ENCODE results near the gene TENM4.
"Not testable (repeated sequence)": the region's sequence is repeated elsewhere in the genome, so short reads cannot be mapped to it uniquely, and the experiment has no call there.

Gene TENM4

DNA sequence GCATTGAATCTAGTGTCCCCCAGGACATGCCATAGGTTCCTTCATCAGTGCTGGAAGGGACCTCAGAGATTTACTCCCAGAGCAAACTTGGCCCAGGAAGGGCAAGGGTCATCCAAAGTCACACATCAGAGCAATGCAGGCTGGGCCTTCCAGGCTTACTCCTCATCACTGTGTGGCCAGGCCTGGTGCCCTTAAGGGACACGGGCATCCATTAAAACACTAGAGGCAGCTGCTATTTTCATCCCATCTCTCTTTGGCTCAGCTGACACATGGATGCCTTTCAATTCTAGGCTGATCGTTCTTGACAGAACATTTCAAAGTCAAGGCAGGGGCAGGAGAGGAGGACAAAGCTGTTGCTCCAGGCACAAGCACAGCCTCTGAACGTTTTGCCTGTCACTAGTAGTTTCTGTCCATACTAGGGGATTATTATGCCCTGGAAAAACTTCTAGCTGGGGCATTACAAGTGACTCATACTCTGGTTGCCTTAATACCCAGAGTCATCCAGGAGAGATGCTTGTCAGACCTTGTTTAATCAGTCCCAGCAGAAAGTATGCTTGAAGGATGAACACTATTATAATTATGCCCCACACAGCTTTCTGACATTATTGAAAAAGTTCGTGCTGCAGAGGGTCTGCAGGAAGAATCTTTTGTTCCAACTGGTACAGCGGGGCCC, 240.3 kb downstream of the TENM4 start:
- no peak for DNase-seq

DNA sequence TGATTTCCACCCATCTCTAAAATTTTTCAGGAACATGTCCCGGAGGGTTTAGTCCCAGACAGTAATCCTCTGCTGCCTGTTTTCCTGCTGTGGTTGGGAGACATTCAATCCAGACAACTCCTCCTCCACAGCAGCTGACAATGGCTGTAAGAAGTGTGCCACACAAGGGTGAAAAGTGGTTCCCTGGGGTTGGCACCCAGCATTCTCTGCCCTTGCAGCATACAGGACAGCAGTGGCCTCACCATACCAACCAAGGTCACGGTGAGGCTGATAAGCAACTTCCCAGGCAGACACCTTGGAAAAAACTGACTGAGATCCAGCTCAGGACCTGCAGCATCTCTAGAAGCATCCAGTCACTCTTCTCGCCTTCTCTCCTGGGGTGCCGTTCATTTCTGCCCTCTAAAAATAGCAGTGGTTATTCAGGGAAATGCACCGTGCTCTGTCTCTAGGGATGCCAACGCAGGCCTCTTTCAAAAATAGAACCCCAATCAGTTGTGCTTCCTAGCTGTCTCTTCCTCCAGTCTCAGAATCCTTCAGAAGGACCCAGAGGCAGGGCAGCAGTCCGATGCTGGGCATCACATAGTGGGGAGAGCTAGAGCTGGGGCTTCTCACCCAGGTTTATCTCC, 241.0 kb downstream of the TENM4 start:
- no peak for DNase-seq

DNA sequence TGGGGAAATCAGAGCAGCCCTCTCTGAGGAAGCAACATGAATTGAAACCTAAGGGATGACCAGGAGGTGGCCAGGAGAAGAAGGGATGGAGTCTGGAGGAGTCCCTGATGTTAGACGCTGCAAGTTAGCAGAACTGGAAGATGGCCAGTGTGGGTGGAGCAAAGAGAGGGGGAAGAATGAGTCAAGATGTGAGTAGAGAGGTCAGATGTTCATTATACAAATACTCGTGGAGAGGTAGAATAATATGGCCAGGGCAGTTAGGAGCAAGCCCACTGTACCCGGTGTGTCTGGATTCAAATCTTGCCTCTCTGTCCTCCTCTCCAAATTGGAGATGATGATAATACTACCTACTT, 242.0 kb downstream of the TENM4 start:
- no peak for DNase-seq

DNA sequence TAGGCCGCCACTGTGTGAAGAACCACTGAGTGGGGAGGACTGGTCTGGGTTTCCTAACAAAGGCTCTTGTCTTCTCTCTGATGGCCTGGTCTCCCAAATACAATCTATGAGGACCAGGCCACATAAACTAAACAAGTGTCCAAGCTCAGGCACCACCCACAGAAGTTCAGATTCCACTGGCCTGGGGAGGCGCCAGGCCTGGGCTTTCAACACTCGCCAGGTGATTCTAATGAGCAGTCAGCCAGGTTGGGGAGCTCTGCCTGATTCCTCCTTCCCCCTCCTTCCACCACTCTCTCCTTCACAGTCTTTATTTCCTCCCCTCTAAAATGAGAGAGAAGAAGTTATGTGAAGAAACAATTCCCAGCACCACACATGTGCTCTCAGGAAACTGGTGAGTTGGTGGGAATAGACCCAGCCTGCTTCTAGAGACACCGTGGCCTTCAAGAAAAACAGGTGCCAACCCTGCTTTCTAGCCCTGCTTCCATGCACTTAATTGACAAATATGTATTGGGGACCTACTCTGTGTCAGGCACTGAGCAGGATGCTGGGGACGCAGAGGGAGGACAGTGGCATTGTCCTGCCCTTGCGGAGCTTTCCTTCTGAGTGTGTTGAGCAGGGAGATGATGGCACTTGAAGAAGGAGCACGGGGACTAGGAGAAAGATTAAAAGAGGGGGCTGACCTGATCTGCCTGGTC, 242.5 kb downstream of the TENM4 start:
- DNase-seq, result no peak

DNA sequence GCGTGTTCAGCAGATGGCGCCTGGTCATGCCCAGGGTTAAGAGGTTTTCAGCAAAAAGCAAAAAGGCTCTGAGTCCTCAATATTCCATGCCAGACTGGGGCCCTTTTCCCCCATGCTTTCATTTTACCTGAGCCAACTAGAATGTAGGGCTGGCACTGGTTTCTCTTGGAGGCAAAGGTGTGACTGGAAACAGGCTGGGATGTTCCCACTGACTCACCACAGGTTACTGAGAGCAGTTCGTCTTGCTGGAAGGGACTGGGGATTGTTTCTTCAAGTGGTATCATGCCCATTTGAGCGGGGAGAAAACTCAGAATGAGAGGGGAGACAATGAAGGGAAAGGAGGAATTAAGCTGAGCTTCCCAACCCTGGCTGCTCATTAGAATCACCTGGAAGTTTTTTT, 243.9 kb downstream of the TENM4 start:
- no peak for DNase-seq

DNA sequence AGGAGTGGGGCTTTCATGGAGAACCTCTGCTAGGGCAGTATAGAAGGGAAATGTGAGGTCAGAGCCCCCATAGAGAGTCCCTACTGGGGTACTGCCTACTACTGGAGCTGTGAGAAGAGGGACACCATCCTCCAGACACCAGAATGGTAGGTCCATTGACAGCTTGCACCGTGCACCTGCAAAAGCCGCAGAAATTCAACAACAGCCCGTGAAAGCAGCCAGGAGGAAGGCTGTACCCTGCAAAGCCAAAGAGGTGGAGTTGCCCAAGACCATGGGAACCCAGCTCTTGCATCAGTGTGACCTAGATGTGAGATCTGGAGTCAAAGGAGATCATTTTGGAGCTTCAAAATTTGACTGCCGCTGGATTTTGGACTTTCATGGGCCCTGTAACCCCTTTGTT, 245.6 kb downstream of the TENM4 start:
- no peak for DNase-seq

DNA sequence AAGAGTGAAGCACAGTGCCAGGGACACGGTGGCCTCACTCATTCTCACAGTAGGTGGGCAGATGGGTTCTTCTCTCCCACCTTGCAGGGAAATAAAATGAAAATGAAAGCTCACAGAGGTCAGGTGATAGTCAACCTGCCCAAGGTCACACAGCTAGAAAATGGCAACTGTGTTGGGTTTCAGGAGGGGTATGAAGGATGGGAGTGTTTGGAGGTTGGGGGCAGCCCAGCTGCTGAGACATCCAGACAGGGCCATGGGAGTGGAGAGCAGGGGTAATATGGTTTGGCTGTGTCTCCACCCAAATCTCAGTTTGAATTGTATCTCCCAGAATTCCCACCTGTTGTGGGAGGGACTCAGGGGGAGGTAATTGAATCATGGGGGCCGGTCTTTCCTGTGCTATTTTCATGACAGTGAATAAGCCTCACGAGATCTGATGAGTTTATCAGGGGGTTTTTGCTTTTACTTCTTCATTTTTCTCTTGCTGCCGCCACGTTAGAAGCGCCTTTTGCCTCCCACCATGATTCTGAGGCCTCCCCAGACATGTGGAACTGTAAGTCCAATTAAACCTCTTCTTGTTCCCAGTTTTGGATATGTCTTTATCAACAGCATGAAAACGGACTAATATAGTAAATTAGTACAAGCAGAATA, 247.0 kb downstream of the TENM4 start:
- no peak for DNase-seq

DNA sequence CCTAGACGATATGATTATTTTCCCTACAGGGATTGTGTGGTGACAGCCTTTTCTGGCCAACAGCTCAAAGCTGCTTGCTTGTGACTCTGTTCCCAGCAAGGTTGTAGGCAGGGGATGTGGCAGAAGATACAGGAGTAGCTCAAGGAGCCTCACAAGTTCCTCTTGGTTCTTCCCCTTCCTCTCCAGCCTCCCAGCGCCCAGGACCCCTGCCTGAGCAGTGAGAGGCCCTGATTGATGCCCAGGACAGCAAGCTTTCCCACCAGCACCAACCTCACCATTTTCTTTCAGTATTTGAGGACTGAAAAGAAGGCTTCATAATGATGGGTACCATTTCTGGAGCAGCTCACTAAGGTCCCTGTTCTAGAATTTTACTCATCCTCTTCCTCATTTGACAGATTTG, 248.0 kb downstream of the TENM4 start:
- no peak for DNase-seq

DNA sequence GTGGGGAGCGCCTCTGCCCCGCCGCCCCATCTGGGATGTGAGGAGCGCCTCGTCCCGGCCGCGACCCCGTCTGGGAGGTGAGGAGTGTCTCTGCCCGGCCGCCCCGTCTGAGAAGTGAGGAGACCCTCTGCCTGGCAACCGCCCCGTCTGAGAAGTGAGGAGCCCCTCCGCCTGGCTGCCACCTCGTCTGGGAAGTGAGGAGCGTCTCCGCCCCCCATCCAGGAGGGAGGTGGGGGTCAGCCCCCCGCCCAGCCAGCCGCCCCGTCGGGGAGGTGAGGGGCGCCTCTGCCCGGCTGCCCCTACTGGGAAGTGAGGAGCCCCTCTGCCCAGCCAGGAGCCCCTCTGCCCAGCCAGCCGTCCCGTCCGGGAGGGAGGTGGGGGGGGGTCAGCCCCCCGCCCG, 249.1 kb downstream of the TENM4 start:
- not testable (repeated sequence) for DNase-seq

DNA sequence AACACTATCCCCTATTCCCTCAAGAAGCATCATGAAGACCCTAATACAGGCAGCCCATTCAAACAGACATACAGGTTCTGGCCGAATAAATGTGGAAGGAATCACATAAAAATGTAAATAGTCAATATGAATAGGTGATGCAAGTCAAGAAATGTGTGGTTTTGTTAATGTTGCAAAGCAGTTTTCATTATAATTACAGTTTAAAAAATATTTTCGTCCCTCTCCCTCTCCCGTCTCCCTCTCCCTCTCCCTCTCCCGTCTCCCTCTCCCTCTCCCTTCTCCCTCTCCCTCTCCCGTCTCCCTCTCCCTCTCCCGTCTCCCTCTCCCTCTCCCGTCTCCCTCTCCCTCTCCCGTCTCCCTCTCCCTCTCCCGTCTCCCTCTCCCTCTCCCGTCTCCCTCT, 250.3 kb downstream of the TENM4 start:
- DNase-seq, result not testable (repeated sequence)

DNA sequence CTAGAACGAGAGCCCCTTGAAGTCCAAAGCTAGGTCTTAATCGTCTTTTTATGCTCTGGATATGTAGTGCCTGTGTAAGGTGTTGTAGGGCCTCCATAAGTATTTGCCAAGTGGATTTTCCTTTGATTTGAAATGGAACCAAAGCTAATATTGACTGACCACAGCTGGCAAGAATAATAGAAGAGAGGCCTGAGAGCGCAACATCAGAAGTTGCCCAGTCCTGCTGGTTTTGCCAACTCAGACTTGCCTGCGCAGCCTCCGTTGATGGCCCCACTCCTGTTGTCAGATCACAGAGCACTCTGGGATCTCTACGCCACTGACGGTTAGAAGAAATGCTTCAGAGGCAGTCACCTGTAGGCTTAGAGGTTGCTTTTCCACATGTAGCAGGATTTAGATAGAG, 251.2 kb downstream of the TENM4 start:
- DNase-seq, result no peak

DNA sequence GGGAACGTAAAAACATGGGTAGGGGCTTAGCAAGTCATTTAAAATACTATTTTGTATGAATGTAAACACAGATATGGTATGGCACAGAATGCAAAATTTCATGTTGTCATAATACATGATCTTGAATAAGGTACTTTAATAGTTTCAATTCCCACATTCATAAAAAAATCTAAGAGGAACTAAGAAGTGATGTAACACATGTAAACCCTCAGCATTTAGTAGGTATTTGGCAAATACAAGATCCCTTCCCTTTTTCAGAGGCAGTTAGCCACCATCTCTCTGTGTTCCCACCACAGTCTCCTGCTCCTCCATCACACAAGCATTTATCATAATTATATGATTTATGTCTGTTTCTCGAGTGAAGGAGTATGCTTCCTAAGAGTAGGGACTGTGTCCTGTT, 251.8 kb downstream of the TENM4 start:
- DNase-seq, result no peak

DNA sequence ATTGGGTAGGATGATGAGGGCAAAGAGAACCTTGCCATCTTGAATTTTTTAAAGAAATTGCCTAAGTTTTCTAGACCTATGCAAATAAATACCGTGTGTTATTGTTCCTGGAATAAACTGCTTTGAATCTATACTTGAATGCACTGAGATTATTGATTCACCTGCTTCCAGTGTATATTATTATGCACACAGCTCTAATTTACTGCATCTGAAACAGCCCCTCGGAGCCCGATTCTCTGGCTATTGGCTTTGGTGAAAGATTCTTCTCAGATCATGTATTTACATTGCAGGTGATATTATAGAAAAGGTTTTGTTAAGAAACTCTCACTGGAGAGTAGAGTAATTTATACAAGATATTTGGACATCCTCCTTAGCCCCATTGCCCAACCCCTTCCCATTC, 254.2 kb downstream of the TENM4 start:
- no peak for DNase-seq

DNA sequence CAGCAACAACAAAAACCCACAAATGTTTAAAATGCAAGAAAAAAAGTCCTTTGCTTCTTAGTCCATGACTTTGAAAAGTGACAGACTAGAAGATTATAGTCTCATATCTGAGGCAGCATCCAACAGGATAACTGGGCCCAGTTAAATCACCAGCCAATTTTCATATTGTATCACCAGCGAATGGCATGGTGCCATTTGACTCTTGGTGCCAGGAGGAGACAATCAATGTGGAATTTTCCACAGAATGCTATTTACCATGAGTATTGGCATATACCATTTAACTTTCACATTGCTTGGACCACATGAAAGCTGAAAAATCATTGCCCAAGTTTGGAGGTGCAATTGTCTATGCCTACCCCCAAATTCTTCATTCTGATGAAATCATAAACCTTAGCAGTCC, 255.5 kb downstream of the TENM4 start:
- DNase-seq, result no peak

DNA sequence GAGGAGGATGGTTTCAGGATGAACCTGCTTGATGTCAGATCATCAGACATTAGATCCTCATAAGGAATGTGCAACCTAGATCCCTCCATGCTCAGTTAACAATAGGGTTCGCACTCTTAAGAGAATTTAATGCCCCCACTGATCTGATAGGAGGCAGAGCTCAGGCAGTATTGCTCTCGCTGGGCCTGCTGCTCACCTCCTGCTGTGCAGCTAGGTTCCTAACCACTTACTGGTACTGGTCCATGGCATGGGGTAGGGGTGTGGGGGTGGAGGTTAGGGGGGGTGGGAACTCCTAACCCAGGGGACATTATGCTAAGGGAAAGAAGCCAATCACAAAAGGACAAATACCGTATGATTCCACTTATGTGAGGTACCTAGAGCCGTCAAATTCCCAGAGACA, 256.5 kb downstream of the TENM4 start:
- no peak for DNase-seq

DNA sequence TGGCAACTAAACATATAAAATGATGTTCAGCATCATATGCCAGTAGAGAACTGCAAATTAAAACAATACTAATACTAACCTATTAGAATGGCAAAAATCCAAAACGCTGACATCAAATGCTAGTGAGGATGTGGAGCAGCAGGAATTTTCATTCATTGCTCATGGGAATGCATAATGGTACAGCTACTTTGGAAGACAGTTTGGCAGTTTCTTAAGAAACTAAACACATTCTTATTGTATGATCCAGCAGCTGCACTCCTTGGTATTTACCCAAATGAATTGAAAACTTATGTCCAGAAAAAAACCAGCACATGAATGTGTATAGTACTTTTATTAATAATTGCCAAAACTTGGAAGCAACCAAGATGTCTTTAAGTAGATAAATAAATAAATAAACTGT, 258.0 kb downstream of the TENM4 start:
- no peak for DNase-seq

DNA sequence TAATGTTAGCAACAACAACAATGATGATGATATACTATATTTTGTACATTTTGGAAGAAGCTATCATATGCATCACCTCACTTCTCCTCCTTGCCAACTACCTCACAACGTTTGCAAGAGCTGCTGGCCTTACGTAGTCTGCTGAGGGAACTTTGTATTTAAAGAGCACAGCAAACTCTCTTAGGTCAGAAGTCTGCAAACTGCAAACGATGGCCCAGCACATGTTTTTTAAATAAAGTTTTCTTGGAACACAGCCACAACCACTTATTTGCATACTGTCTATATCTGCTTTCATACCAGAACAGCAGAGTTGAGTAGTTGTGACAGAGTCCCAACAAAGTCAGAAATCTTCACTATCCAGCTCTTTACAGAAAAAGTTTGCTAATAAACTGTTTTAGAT, 261.7 kb downstream of the TENM4 start:
- DNase-seq, result no peak

DNA sequence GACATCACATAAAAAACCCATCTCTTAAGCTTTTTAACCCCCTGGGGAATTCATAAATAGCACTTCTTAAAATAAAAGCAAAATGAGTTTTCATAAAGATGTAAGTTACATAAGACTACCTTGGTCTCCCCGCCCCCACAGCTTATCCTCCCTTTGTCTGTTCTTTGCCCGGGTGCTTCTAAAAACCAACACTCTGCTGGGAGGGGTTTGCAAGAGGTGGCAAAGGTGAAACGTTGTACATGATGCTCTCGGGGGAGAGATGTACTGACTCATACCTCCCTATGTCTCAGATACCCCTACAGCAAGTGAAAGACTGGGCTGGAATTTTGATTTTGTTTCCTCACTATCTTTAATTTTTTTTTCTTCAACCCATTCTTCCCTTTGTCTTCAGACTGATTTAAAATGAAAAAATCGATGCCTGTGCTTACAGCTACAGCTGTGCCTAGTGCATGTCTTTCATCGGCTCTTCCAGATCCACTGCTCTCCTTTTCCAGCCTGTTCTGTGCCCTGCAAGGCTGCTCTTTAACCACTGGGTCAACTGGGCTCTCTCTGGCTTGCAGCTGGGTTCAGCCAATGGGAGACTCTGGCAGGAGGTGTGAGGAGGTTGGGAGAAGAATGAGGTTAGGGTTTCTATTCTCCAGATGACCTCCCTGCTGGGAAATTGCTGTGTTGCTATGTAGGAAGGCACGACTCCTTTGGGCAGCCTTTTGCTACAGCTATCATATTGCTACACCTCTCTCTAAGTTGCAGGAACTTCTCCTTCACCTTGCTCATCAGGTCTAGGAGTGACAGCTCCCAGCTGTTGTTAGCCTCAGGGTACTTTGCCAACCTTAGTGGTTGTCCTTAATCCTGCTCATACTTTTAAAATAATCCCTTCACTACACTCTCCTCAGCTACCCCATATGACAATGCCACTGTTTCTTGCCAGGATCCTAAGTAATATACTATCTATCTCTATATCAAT, 266.5 kb downstream of the TENM4 start:
- no peak for DNase-seq

DNA sequence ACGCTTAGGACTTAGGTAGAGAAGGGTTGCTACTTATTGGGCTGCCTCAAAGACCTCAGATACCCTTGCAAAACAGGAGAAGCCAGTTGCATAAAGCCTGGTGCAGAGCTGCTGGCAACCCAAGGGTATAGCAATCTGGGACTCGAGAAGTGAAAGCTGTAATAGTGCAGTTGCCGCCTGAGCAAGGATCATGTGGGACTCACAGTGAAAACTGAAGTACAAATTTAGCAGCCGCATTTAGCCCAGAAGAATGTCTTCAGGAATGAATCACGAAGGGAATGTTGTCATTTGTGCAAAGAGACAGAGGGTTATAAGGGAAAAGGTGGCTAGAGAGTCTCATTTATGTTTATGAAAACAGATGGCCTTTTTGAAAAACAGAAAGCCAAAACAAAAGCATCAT, 267.2 kb downstream of the TENM4 start:
- no peak for DNase-seq

DNA sequence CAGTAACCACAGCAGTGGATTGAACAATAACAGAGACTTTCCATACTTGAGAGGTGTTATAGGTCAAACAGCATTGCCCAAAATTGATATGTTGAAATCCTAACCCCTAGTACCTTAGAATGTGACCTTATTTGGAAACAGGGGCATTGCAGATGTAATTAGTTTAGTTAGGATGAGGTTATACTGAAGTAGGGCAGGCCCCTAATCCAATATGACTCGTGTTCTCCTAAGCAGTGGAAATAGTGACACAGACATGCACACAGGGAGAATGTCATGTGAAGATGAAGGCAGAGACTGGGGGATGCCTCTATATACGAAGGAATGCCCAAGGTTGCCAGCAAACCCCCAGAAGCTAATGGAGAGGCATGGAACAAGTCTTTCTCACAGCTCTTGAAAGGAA, 270.5 kb downstream of the TENM4 start:
- no peak for DNase-seq

DNA sequence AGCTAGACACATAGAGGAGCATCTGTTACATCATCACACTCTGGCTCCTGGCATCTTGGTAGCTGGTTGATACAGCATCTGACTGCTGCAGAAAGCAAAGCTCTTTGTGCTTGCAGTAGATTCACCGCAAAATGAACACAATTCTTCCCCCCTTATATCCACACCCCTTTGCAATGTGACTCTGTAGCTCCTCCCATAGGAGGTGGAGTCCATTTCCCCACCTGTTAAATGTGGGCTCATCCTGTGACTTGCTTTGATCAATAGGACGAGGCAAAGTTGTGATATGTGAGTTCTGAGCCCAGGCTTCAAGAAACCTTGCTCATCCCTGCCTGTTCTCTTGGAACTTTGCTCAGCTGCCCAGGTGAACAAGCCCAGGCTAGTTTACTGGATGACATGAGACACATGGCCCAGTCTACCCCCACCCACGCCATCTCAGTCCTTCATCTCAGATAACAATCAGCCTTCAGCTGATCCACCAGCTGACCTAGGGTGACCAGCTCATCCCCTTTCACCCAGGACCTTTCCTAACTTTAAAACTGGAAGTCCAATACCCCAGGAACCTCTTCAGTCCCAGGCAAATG, 272.2 kb downstream of the TENM4 start:
- no peak for DNase-seq

DNA sequence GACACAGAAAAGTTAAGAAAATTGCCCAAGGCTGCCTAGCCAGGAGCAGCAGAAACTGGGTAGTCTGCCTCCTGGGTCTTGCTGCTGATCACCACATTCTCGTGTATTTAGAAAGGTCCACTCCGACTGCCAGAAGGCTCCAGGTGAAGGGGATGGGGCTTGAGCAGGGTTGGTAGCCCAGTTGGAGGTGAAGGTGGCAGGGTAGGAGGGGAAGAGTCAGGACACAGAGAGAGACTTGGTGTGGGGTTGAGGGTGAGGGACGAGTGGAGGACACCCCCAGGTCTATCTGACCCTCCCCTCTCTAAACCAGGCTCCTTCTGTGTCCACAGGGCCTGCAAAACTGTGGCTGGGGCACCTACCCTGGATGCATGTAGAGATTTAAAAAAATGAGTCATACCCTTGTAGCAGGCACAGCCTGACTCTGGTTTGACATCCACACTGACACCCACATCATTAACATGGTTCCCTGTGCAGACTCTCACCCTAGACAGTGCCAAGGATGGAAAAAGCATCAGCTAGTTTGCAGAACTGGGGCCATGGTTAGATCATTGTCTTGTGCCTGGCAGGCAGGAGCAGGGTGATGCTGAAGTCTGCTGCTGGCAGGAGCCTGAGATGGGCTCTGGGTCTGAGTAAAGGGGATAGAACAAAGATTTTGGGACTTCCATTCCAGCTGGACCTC, 273.2 kb downstream of the TENM4 start:
- DNase-seq, result no peak

Data from activated naive CD4-positive, alpha-beta T cell treated with anti-CD3 and anti-CD28 coated beads, Interleukin-2, amount 50 U/mL, for 16 hours (primary cell).